ENCODE data around the gene OR10K2. TPM values are rescaled to one million over a fixed set of nuclear protein-coding genes. Genes with fewer than 3 reads are reported as not detected.

Gene OR10K2
- total and polyA plus RNA-seq, 8 donors = not detected

Other genes with a start within 250 kb of the OR10K2 start
- gene CD1D, start 245.3 kb downstream of the OR10K2 start, total RNA-seq = 1 to 10 TPM in 2 of 5 donors, not detected in 3; 1.9 to 2.6 TPM
- gene CD1D, start 245.3 kb downstream of the OR10K2 start, polyA plus RNA-seq = 1 to 10 TPM in 1 of 3 donors, under 1 TPM in 2; 0.93 to 2.1 (median 1.00) TPM
- not detected for gene CD1A, start 171.8 kb downstream of the OR10K2 start, total RNA-seq
- gene CD1A, start 171.8 kb downstream of the OR10K2 start, polyA plus RNA-seq = under 1 TPM in 1 of 3 donors, not detected in 2; 0.10 TPM
- gene CD1C, start 136.3 kb downstream of the OR10K2 start, total RNA-seq = 1 to 10 TPM in 2 of 5 donors, not detected in 3; 1.8 to 2.8 TPM
- gene CD1C, start 136.3 kb downstream of the OR10K2 start, polyA plus RNA-seq = 1 to 10 TPM in 1 of 3 donors, not detected in 2; 1.1 TPM
- 1 to 10 TPM in 1 of 5 donors, not detected in 4; 1.2 TPM for gene CD1B, start 94.7 kb downstream of the OR10K2 start, total RNA-seq
- gene CD1B, start 94.7 kb downstream of the OR10K2 start, polyA plus RNA-seq = not detected
- under 1 TPM in 1 of 5 donors, not detected in 4; 0.92 TPM for gene CD1E, start 72.3 kb downstream of the OR10K2 start, total RNA-seq
- under 1 TPM in 1 of 3 donors, not detected in 2; 0.53 TPM for gene CD1E, start 72.3 kb downstream of the OR10K2 start, polyA plus RNA-seq
- not detected for gene OR10T2, start 26.8 kb downstream of the OR10K2 start, total RNA-seq
- not detected for gene OR10T2, start 26.8 kb downstream of the OR10K2 start, polyA plus RNA-seq
- gene OR10K1, start 35.6 kb upstream of the OR10K2 start, total RNA-seq = not detected
- not detected for gene OR10K1, start 35.6 kb upstream of the OR10K2 start, polyA plus RNA-seq
- not detected for gene OR10R2, start 46.0 kb upstream of the OR10K2 start, total RNA-seq
- gene OR10R2, start 46.0 kb upstream of the OR10K2 start, polyA plus RNA-seq = not detected
- not detected for gene OR6Y1, start 128.2 kb upstream of the OR10K2 start, total RNA-seq
- not detected for gene OR6Y1, start 128.2 kb upstream of the OR10K2 start, polyA plus RNA-seq
- gene OR6P1, start 144.3 kb upstream of the OR10K2 start, total RNA-seq = not detected
- gene OR6P1, start 144.3 kb upstream of the OR10K2 start, polyA plus RNA-seq = not detected
- gene OR10X1, start 153.7 kb upstream of the OR10K2 start, total RNA-seq = not detected
- gene OR10X1, start 153.7 kb upstream of the OR10K2 start, polyA plus RNA-seq = not detected
- gene OR10Z1, start 179.0 kb upstream of the OR10K2 start, total RNA-seq = not detected
- not detected for gene OR10Z1, start 179.0 kb upstream of the OR10K2 start, polyA plus RNA-seq